Hepatocyte (in vitro differentiated cells): Measurements from ENCODE around the gene PCGF2. TPM values are rescaled to one million over a fixed set of nuclear protein-coding genes. Genes with fewer than 3 reads are reported as not detected.
"Not testable (repeated sequence)": the region's sequence is repeated elsewhere in the genome, so short reads cannot be mapped to it uniquely, and the experiment has no call there.

Experiments used
- DNase-seq: peaks from one replicate; pipeline ENCODE4 v3.0.0-alpha.2; 2016; ENCODE audit warnings: low spot score
- H2AFZ ChIP-seq: fragments of 200-600 bp; sonication (generic); 2 replicates; pipeline ENCODE4 v1.6.0; 2016; ENCODE audit warnings: antibody characterized with exemption, mild to moderate bottlenecking
- H3K27ac ChIP-seq: fragments of 200-600 bp; sonication (generic); 2 replicates; pipeline ENCODE4 v1.5.1; 2016; ENCODE audit warnings: mild to moderate bottlenecking
- H3K27me3 ChIP-seq: fragments of 200-600 bp; sonication (generic); 2 replicates; pipeline ENCODE4 v1.6.1; 2016
- H3K36me3 ChIP-seq: fragments of 200-600 bp; sonication (generic); replicated peaks from 2 replicates; pipeline ENCODE4 v1.5.1; 2016; ENCODE audit warnings: low read depth; ENCODE audit not compliant: insufficient read depth
- H3K4me1 ChIP-seq: fragments of 200-600 bp; sonication (generic); 2 replicates; pipeline ENCODE4 v1.5.1; 2016; ENCODE audit warnings: mild to moderate bottlenecking, moderate library complexity; ENCODE audit not compliant: insufficient read depth
- H3K4me2 ChIP-seq: fragments of 200-600 bp; sonication (generic); 2 replicates; pipeline ENCODE4 v1.6.0; 2016
- H3K4me3 ChIP-seq: fragments of 200-600 bp; sonication (generic); 2 replicates; pipeline ENCODE4 v1.5.1; 2016; ENCODE audit warnings: mild to moderate bottlenecking
- H3K79me2 ChIP-seq: fragments of 200-600 bp; sonication (generic); 2 replicates; pipeline ENCODE4 v1.6.0; 2017; ENCODE audit warnings: mild to moderate bottlenecking
- H3K9me2 ChIP-seq: fragments of 200-600 bp; sonication (generic); replicated peaks from 2 replicates; pipeline ENCODE4 v1.6.0; 2017; ENCODE audit warnings: mild to moderate bottlenecking; ENCODE audit not compliant: insufficient read depth
- H3K9me3 ChIP-seq: fragments of 200-600 bp; sonication (generic); 2 replicates; pipeline ENCODE4 v1.5.1; 2016; ENCODE audit warnings: low read depth, mild to moderate bottlenecking
- H4K20me1 ChIP-seq: fragments of 200-600 bp; sonication (generic); 2 replicates; pipeline ENCODE4 v1.6.0; 2016; ENCODE audit warnings: mild to moderate bottlenecking; ENCODE audit not compliant: insufficient read depth, poor library complexity, severe bottlenecking
- CTCF ChIP-seq: fragments of 200-600 bp; sonication (generic); IDR thresholded peaks from 2 replicates; pipeline ENCODE4 v1.5.1; 2016; ENCODE audit warnings: antibody characterized with exemption, mild to moderate bottlenecking; ENCODE audit not compliant: poor library complexity
- EZH2 ChIP-seq: fragments of 200-600 bp; sonication (generic); IDR thresholded peaks from 2 replicates; pipeline ENCODE4 v1.6.1; 2016; ENCODE audit warnings: antibody characterized with exemption, mild to moderate bottlenecking, borderline replicate concordance
- EZH2phosphoT487 ChIP-seq: fragments of 200-600 bp; sonication (generic); IDR thresholded peaks from one replicate; pipeline ENCODE4 v1.6.1; 2018; ENCODE audit warnings: antibody characterized with exemption, mild to moderate bottlenecking, low read depth, moderate library complexity; ENCODE audit not compliant: unreplicated experiment, severe bottlenecking
- WGBS: methylation state at CpG from one replicate; pipeline ENCODE4 v1.1.6; 2016; ENCODE audit warnings: low lambda C conversion rate; ENCODE audit errors: missing lambda C conversion rate; 5-methylcytosine and 5-hydroxymethylcytosine counted together
- polyA plus RNA-seq: library from polyadenylated mRNA; unstranded; fragments of >200 nt; fragmentation: Nextera tagmentation; extraction: Ambion mirVana; gene quantifications from 2 replicates; pipeline ENCODE4 v1.2.1, GENCODE V29; 2016
- total RNA-seq: library from RNA; depleted of rRNA; stranded (reverse); fragments of >200 nt; gene quantifications from 2 replicates; pipeline ENCODE4 v1.2.3, GENCODE V29; 2014

The PCGF2 gene
- total and polyA plus RNA-seq, 2 experiments from 2014 or later = 8.7 to 13.0 TPM

- Histone ChIP-seq H3K4me2 (no peak overlapping the region), H3K9me3 (no peaks in the 10 kb centered on the region), H3K36me3 (no peaks in the 10 kb centered on the region), H3K27ac (no peak overlapping the region), H4K20me1 (peaks cover 36% of the 10 kb centered on the region), H3K4me1 (no peaks in the 10 kb centered on the region), H2AFZ (no peak overlapping the region), H3K27me3 (no peaks in the 10 kb centered on the region), H3K79me2 (peaks cover 85% of the 10 kb centered on the region), H3K9me2 (no peaks in the 10 kb centered on the region), H3K4me3 (no peak overlapping the region)
- WGBS = 6% methylated on average over 1 of the region's 1 CpG
- no peak for DNase-seq
- TF ChIP-seq EZH2phosphoT487 = no peak
- no peak for TF ChIP-seq CTCF
- TF ChIP-seq EZH2 = no peak
These were observed 41.0 kb upstream of the PCGF2 start for GRCh38 chr17:38789185-38789584.

GRCh38 chr17:38787999-38788398, 39.9 kb upstream of the PCGF2 start:
- H3K27me3 ChIP-seq, H3K9me2 ChIP-seq, H2AFZ ChIP-seq, DNase-seq, H3K27ac ChIP-seq, H3K9me3 ChIP-seq, H3K4me2 ChIP-seq, H3K4me1 ChIP-seq, H3K4me3 ChIP-seq, H3K36me3 ChIP-seq: not testable (repeated sequence)
- Histone ChIP-seq H4K20me1 (peaks cover 29% of the 10 kb centered on the region), H3K79me2 (peaks cover 73% of the 10 kb centered on the region)
- 93% methylated on average over 4 of the region's 4 CpGs for WGBS

- H3K4me3 ChIP-seq = no peak overlapping the region
- H3K27ac ChIP-seq = no peak overlapping the region
- peaks cover 57% of the 10 kb centered on the region for H3K79me2 ChIP-seq
- no peaks in the 10 kb centered on the region for H3K9me2 ChIP-seq
- no peak for DNase-seq
- H3K4me2 ChIP-seq = no peak overlapping the region
- peaks cover 24% of the 10 kb centered on the region for H4K20me1 ChIP-seq
- 96% methylated on average over 6 of the region's 6 CpGs for WGBS
- H2AFZ ChIP-seq = no peak overlapping the region
- no peak for TF ChIP-seq EZH2
- no peak for TF ChIP-seq EZH2phosphoT487
- no peak for TF ChIP-seq CTCF
- no peaks in the 10 kb centered on the region for H3K4me1 ChIP-seq
- no peaks in the 10 kb centered on the region for H3K27me3 ChIP-seq
- no peaks in the 10 kb centered on the region for H3K36me3 ChIP-seq
- no peaks in the 10 kb centered on the region for H3K9me3 ChIP-seq
These were observed 38.2 kb upstream of the PCGF2 start for GRCh38 chr17:38786372-38786771.

GRCh38 chr17:38783227-38783626, 35.1 kb upstream of the PCGF2 start:
- Histone ChIP-seq H2AFZ (no peak overlapping the region), H3K4me2 (no peak overlapping the region), H3K36me3 (no peaks in the 10 kb centered on the region), H4K20me1 (peaks cover 7% of the 10 kb centered on the region), H3K4me1 (no peaks in the 10 kb centered on the region), H3K79me2 (peaks cover 25% of the 10 kb centered on the region), H3K4me3 (no peak overlapping the region), H3K9me2 (no peaks in the 10 kb centered on the region), H3K27me3 (no peaks in the 10 kb centered on the region), H3K9me3 (no peaks in the 10 kb centered on the region), H3K27ac (no peak overlapping the region)
- 99% methylated on average over 3 of the region's 3 CpGs for WGBS
- no peak for TF ChIP-seq CTCF
- TF ChIP-seq EZH2phosphoT487 = no peak
- no peak for TF ChIP-seq EZH2
- no peak for DNase-seq
